ENCODE results near the gene TAS1R1. TPM values are rescaled to one million over a fixed set of nuclear protein-coding genes. Genes with fewer than 3 reads are reported as not detected.

Gene TAS1R1
- total RNA-seq (not detected), polyA plus RNA-seq (not detected)

GRCh38 chr1:6554907-6555778, at the start of gene TAS1R1:
TSS of gene TAS1R1 (plus strand) at chr1:6555307. CDS start at chr1:6555374, 67 bp downstream.
- Mint-ChIP-seq H3K27ac (peak within 1 kb of the TSS; percentile 51 to 92 (median 70)), H3K36me3 (peaks cover 0 to 4% (median 0%) of the 10 kb centered on the region in 3 donors), H3K4me3 (peak within 1 kb of the TSS; percentile 79 to 92 (median 80)), H3K9me3 (no peaks in the 10 kb centered on the region), H3K27me3 (no peaks in the 10 kb centered on the region), H3K4me1 (peaks cover 11 to 18% (median 12%) of the 10 kb centered on the region in 3 donors)
- Histone ChIP-seq H3K4me1 (ENCODE audit: insufficient read depth, low read length) (peaks cover 19% of the 10 kb centered on the region), H3K4me3 (ENCODE audit: low read length) (peak within 1 kb of the TSS; percentile 59), H3K27me3 (ENCODE audit: insufficient read depth, low read length, poor library complexity, severe bottlenecking) (no peaks in the 10 kb centered on the region), H3K36me3 (ENCODE audit: insufficient read depth, low read length) (peaks cover 2% of the 10 kb centered on the region), H3K27ac (ENCODE audit: low read depth, low read length) (peak within 1 kb of the TSS; percentile 80), H3K9me3 (ENCODE audit: low read length) (no peaks in the 10 kb centered on the region)
- no peak for DNase-seq
- ChIA-PET POLR2A (interaction anchor here (1.1 to 1.5 kb wide), 4 partner anchors 45 to 230 kb away, joined by 4 to 14 read pairs (median 6); partner anchors contain the start of genes CAMTA1 and KLHL21), CTCF (interaction anchor here (0.8 to 3.1 kb wide), 28 partner anchors 8 to 146 kb away, joined by 3 to 39 read pairs (median 6); partner anchors contain the start of genes DNAJC11, KLHL21, PLEKHG5 and THAP3)

- Mint-ChIP-seq H3K36me3 (no peaks in the 10 kb centered on the region), H3K4me1 (no peaks in the 10 kb centered on the region), H3K4me3 (no peak overlapping the region), H3K27ac (no peak overlapping the region), H3K27me3 (peaks cover 2 to 12% of the 10 kb centered on the region in 2 donors), H3K9me3 (no peaks in the 10 kb centered on the region)
- H3K36me3 ChIP-seq (ENCODE audit: insufficient read depth, low read length) = no peaks in the 10 kb centered on the region
- no peak overlapping the region for H3K27ac ChIP-seq (ENCODE audit: low read depth, low read length)
- peaks cover 5% of the 10 kb centered on the region for H3K27me3 ChIP-seq (ENCODE audit: insufficient read depth, low read length, poor library complexity, severe bottlenecking)
- H3K4me3 ChIP-seq (ENCODE audit: low read length) = no peak overlapping the region
- ChIA-PET POLR2A (no interaction called here), CTCF (interaction anchor here (0.9 to 1.2 kb wide), 2 partner anchors 13 to 15 kb away, joined by 3 read pairs; no protein-coding TSS in a partner anchor)
- no peaks in the 10 kb centered on the region for H3K4me1 ChIP-seq (ENCODE audit: insufficient read depth, low read length)
- no peak for DNase-seq
- H3K9me3 ChIP-seq (ENCODE audit: low read length) = no peaks in the 10 kb centered on the region
Measured at GRCh38 chr1:6505367-6506209, 49.5 kb upstream of the TAS1R1 start.

- Histone ChIP-seq H3K36me3 (ENCODE audit: insufficient read depth, low read length) (no peaks in the 10 kb centered on the region), H3K4me3 (ENCODE audit: low read length) (no peak overlapping the region), H3K9me3 (ENCODE audit: low read length) (no peaks in the 10 kb centered on the region), H3K27ac (ENCODE audit: low read depth, low read length) (no peak overlapping the region), H3K4me1 (ENCODE audit: insufficient read depth, low read length) (no peaks in the 10 kb centered on the region), H3K27me3 (ENCODE audit: insufficient read depth, low read length, poor library complexity, severe bottlenecking) (peaks cover 5% of the 10 kb centered on the region)
- H3K36me3 Mint-ChIP-seq = no peaks in the 10 kb centered on the region
- H3K9me3 Mint-ChIP-seq = no peaks in the 10 kb centered on the region
- H3K27ac Mint-ChIP-seq = no peak overlapping the region
- no peak overlapping the region for H3K4me3 Mint-ChIP-seq
- no peaks in the 10 kb centered on the region for H3K4me1 Mint-ChIP-seq
- no peak for DNase-seq
- ChIA-PET CTCF (no interaction called here), POLR2A (no interaction called here)
- H3K27me3 Mint-ChIP-seq = peaks cover 2 to 7% of the 10 kb centered on the region in 2 donors
Measured at GRCh38 chr1:6506210-6507036, 48.7 kb upstream of the TAS1R1 start.

- no peak for DNase-seq
- no peaks in the 10 kb centered on the region for H3K36me3 Mint-ChIP-seq
- no peaks in the 10 kb centered on the region for H3K9me3 Mint-ChIP-seq
- Histone ChIP-seq H3K4me1 (ENCODE audit: insufficient read depth, low read length) (no peaks in the 10 kb centered on the region), H3K9me3 (ENCODE audit: low read length) (no peaks in the 10 kb centered on the region), H3K36me3 (ENCODE audit: insufficient read depth, low read length) (no peaks in the 10 kb centered on the region), H3K4me3 (ENCODE audit: low read length) (no peak overlapping the region), H3K27ac (ENCODE audit: low read depth, low read length) (no peak overlapping the region), H3K27me3 (ENCODE audit: insufficient read depth, low read length, poor library complexity, severe bottlenecking) (peaks cover 5% of the 10 kb centered on the region)
- POLR2A ChIA-PET = no interaction called here
- H3K4me3 Mint-ChIP-seq = no peak overlapping the region
- H3K27ac Mint-ChIP-seq = no peak overlapping the region
- H3K4me1 Mint-ChIP-seq = no peaks in the 10 kb centered on the region
- CTCF ChIA-PET = no interaction called here
- peaks cover 2 to 6% of the 10 kb centered on the region in 2 donors for H3K27me3 Mint-ChIP-seq
Measured at GRCh38 chr1:6507037-6507428, 48.1 kb upstream of the TAS1R1 start.

DNA sequence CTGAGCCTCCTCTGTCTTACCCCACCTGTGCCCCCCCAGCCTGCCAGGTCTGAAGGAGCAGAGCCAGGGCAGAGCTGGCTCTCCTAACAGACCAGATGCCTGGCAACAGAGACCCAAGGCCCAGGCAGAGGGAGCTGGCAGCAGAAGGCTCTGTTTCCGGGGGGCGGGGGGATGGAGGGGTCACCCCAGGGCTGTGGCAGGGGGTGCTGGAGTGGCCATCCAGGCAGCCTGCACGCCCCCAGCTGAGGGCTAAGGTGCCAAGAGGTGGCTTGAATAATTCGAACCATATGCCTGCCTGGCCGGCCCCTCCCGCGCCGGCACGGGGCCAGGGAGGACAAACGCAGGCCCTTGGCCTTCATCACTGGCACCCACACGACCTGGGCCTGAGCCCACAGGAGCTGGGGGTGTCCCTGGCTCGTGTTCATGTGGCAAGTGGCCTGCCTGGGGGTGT, 47.6 kb upstream of the TAS1R1 start:
- no peak overlapping the region for H3K4me3 Mint-ChIP-seq
- no peak overlapping the region for H3K27ac Mint-ChIP-seq
- H3K4me1 ChIP-seq (ENCODE audit: insufficient read depth, low read length) = no peaks in the 10 kb centered on the region
- no peaks in the 10 kb centered on the region for H3K9me3 Mint-ChIP-seq
- no peaks in the 10 kb centered on the region for H3K4me1 Mint-ChIP-seq
- no peaks in the 10 kb centered on the region for H3K36me3 ChIP-seq (ENCODE audit: insufficient read depth, low read length)
- H3K27me3 ChIP-seq (ENCODE audit: insufficient read depth, low read length, poor library complexity, severe bottlenecking) = peaks cover 5% of the 10 kb centered on the region
- no peak overlapping the region for H3K4me3 ChIP-seq (ENCODE audit: low read length)
- H3K27ac ChIP-seq (ENCODE audit: low read depth, low read length) = no peak overlapping the region
- H3K27me3 Mint-ChIP-seq = peaks cover 2 to 6% of the 10 kb centered on the region in 2 donors
- ChIA-PET CTCF (no interaction called here), POLR2A (no interaction called here)
- H3K36me3 Mint-ChIP-seq = no peaks in the 10 kb centered on the region
- peak in 1 of 5 donors; percentile 46 for DNase-seq
- H3K9me3 ChIP-seq (ENCODE audit: low read length) = no peaks in the 10 kb centered on the region

- ChIA-PET CTCF (interaction anchor here (0.9 kb wide), 1 partner anchor 19 kb away, joined by 3 read pairs; no protein-coding TSS in a partner anchor), POLR2A (no interaction called here)
Measured at GRCh38 chr1:6508154-6508815, 46.8 kb upstream of the TAS1R1 start.

GRCh38 chr1:6508816-6509189, 46.3 kb upstream of the TAS1R1 start:
- no peaks in the 10 kb centered on the region for H3K36me3 Mint-ChIP-seq
- Histone ChIP-seq H3K36me3 (ENCODE audit: insufficient read depth, low read length) (no peaks in the 10 kb centered on the region), H3K27ac (ENCODE audit: low read depth, low read length) (no peak overlapping the region), H3K27me3 (ENCODE audit: insufficient read depth, low read length, poor library complexity, severe bottlenecking) (peaks cover 5% of the 10 kb centered on the region), H3K9me3 (ENCODE audit: low read length) (no peaks in the 10 kb centered on the region), H3K4me3 (ENCODE audit: low read length) (no peak overlapping the region), H3K4me1 (ENCODE audit: insufficient read depth, low read length) (no peaks in the 10 kb centered on the region)
- ChIA-PET CTCF (interaction anchor here (0.8 to 0.9 kb wide), 2 partner anchors 18 to 20 kb away, joined by 3 read pairs; no protein-coding TSS in a partner anchor), POLR2A (no interaction called here)
- peak overlapping the region in 1 of 8 donors; percentile 73 for H3K27ac Mint-ChIP-seq
- DNase-seq = peak in 1 of 5 donors; percentile 39
- H3K9me3 Mint-ChIP-seq = no peaks in the 10 kb centered on the region
- H3K27me3 Mint-ChIP-seq = peaks cover 2 to 6% of the 10 kb centered on the region in 2 donors
- no peak overlapping the region for H3K4me3 Mint-ChIP-seq
- no peaks in the 10 kb centered on the region for H3K4me1 Mint-ChIP-seq

More at GRCh38 chr1:6508154-6508815, 46.8 kb upstream of the TAS1R1 start:
- DNase-seq = peak in 1 of 5 donors; percentile 33
- H3K36me3 ChIP-seq (ENCODE audit: insufficient read depth, low read length) = no peaks in the 10 kb centered on the region
- no peaks in the 10 kb centered on the region for H3K9me3 ChIP-seq (ENCODE audit: low read length)
- Mint-ChIP-seq H3K27me3 (peaks cover 2 to 6% of the 10 kb centered on the region in 2 donors), H3K36me3 (no peaks in the 10 kb centered on the region), H3K9me3 (no peaks in the 10 kb centered on the region), H3K4me3 (no peak overlapping the region), H3K4me1 (no peaks in the 10 kb centered on the region), H3K27ac (peak overlapping the region in 1 of 8 donors; percentile 73)
- no peaks in the 10 kb centered on the region for H3K4me1 ChIP-seq (ENCODE audit: insufficient read depth, low read length)
- H3K4me3 ChIP-seq (ENCODE audit: low read length) = no peak overlapping the region
- no peak overlapping the region for H3K27ac ChIP-seq (ENCODE audit: low read depth, low read length)
- peaks cover 5% of the 10 kb centered on the region for H3K27me3 ChIP-seq (ENCODE audit: insufficient read depth, low read length, poor library complexity, severe bottlenecking)
